Neural cell (in vitro differentiated cells): ENCODE measurements around the gene NRDC.

Source experiments
- CTCF ChIP-seq: fragments of 450-650 bp; IDR thresholded peaks from 2 replicates; pipeline ENCODE4 v1.5.1; 2014; ENCODE audit warnings: antibody characterized with exemption, mild to moderate bottlenecking, moderate library complexity; ENCODE audit not compliant: poor library complexity, severe bottlenecking
- EP300 ChIP-seq: fragments of 450-650 bp; conservative IDR thresholded peaks from 2 replicates; pipeline ENCODE4 v1.6.1; 2014; ENCODE audit warnings: antibody characterized with exemption, mild to moderate bottlenecking, moderate library complexity; ENCODE audit not compliant: poor library complexity, severe bottlenecking
- EZH2 ChIP-seq: fragments of 200-600, 300-800 bp; shearing (Covaris generic), sonication (generic); IDR thresholded peaks from 2 replicates; pipeline ENCODE4 v1.6.1; 2014; ENCODE audit warnings: antibody characterized with exemption, low read length, borderline replicate concordance, mild to moderate bottlenecking; ENCODE audit not compliant: insufficient read depth, poor library complexity, severe bottlenecking
- POLR2AphosphoS5 ChIP-seq: IDR thresholded peaks from 2 replicates; pipeline ENCODE4 v1.6.1; 2012
- RAD21 ChIP-seq: fragments of 450-650 bp; conservative IDR thresholded peaks from 2 replicates; pipeline ENCODE4 v1.6.1; 2014; ENCODE audit warnings: antibody characterized with exemption, mild to moderate bottlenecking, moderate library complexity
- TAF1 ChIP-seq: IDR thresholded peaks from 2 replicates; pipeline ENCODE4 v1.6.1; 2012; ENCODE audit warnings: low read depth

- TF ChIP-seq EP300 (no peak), CTCF (no peak), TAF1 (no peak), RAD21 (no peak), POLR2AphosphoS5 (no peak), EZH2 (no peak)
These were observed 123.1 kb downstream of the NRDC start for GRCh38 chr1:51755437-51755836.
